ENCODE results near the gene SIGLEC10.
"Not testable (repeated sequence)": the region's sequence is repeated elsewhere in the genome, so short reads cannot be mapped to it uniquely, and the experiment has no call there.

The SIGLEC10 gene

DNA sequence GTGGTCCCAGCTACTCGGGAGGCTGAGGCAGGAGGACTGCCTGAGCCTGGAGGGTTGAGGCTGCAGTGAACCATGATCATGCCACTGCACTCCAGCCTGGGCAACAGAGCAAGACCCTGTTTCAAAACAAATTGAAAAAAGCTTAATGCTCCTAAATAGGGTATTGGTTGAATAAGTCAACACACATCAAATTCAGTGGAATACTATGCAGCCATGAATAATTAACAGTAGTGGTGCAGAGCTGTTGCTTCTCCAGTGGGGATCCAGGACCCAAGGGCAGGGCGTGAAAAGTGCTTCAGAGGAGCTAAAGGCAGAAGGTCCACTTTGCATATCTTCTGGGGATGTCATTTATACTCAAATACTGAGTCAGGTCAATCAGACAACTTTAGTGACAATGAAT is 22.6 kb upstream of the SIGLEC10 start:
- DNase-seq (ENCODE audit: insufficient read length, low spot score) (no peak), FAIRE-seq (no peak)
- TF ChIP-seq PAX5 (IDR thresholded peaks at IDR 0.05; ENCODE audit: insufficient read depth, low read length, severe bottlenecking) (no peak), POLR2AphosphoS5 (IDR thresholded peaks at IDR 0.05; ENCODE audit: low read depth, low read length) (no peak), TAF1 (IDR thresholded peaks at IDR 0.05; ENCODE audit: low read depth, low read length) (no peak), POLR2A (IDR thresholded peaks at IDR 0.05; ENCODE audit: low read depth, low read length) (no peak), SPI1 (IDR thresholded peaks at IDR 0.05; ENCODE audit: low read depth, low read length) (no peak), POU2F2 (IDR thresholded peaks at IDR 0.05; ENCODE audit: low read depth, low read length) (no peak)

DNA sequence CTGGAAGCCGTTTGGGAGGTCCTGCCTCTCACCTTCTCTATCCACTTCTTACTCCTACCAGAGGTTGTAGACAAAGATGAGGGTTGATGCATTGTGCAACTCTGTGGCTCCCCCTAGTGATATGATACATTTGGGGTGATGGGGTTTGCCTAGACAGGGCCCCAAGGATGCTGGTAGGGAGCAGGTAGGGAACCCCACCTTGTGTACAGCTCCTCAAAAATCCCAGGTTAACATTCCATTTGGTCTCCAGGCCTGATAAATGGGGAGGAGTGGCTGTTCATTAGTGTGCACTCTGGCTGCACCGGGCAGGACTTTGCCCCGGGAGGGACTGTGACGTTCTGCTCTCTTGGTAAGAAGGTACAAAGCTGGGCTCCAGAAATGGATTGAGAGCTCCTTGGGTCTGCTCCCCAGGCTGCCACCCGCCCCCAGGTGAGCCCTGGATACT is 21.6 kb upstream of the SIGLEC10 start:
- FAIRE-seq = peak; percentile 59
- no peak for DNase-seq (ENCODE audit: insufficient read length, low spot score)
- TF ChIP-seq POLR2A (IDR thresholded peaks at IDR 0.05; ENCODE audit: low read depth, low read length) (no peak), PAX5 (IDR thresholded peaks at IDR 0.05; ENCODE audit: insufficient read depth, low read length, severe bottlenecking) (no peak), TAF1 (IDR thresholded peaks at IDR 0.05; ENCODE audit: low read depth, low read length) (no peak), POLR2AphosphoS5 (IDR thresholded peaks at IDR 0.05; ENCODE audit: low read depth, low read length) (no peak), POU2F2 (IDR thresholded peaks at IDR 0.05; ENCODE audit: low read depth, low read length) (no peak), SPI1 (IDR thresholded peaks at IDR 0.05; ENCODE audit: low read depth, low read length) (no peak)

DNA sequence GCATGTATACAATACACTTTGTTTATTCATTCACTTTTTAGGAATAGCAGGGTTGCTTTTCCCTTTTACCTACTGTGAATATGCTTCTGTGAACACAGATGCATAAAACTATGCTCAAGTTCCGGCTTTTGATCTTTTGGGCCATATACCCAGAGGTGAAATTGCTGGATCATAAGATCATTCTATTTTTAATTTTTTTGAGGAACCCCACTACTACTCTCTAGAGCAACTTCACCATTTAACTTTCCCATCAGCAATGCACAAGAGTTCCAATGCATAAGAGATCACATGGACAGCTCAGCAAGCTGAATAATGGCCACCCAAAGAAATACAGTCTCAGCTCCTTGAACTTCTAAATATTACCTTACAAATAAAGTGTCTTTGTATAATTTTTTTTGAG is 17.0 kb upstream of the SIGLEC10 start:
- TF ChIP-seq SPI1 (IDR thresholded peaks at IDR 0.05; ENCODE audit: low read depth, low read length) (no peak), POU2F2 (IDR thresholded peaks at IDR 0.05; ENCODE audit: low read depth, low read length) (no peak), TAF1 (IDR thresholded peaks at IDR 0.05; ENCODE audit: low read depth, low read length) (no peak), PAX5 (IDR thresholded peaks at IDR 0.05; ENCODE audit: insufficient read depth, low read length, severe bottlenecking) (no peak), POLR2A (IDR thresholded peaks at IDR 0.05; ENCODE audit: low read depth, low read length) (no peak), POLR2AphosphoS5 (IDR thresholded peaks at IDR 0.05; ENCODE audit: low read depth, low read length) (no peak)
- FAIRE-seq (no peak), DNase-seq (ENCODE audit: insufficient read length, low spot score) (no peak)

GRCh38 chr19:51433043-51433442 is 15.6 kb upstream of the SIGLEC10 start:
- FAIRE-seq (no peak), DNase-seq (ENCODE audit: insufficient read length, low spot score) (no peak)
- no peak for TF ChIP-seq PAX5 (IDR thresholded peaks at IDR 0.05; ENCODE audit: insufficient read depth, low read length, severe bottlenecking)
- no peak for TF ChIP-seq POLR2AphosphoS5 (IDR thresholded peaks at IDR 0.05; ENCODE audit: low read depth, low read length)
- TF ChIP-seq POLR2A (IDR thresholded peaks at IDR 0.05; ENCODE audit: low read depth, low read length) = no peak
- no peak for TF ChIP-seq TAF1 (IDR thresholded peaks at IDR 0.05; ENCODE audit: low read depth, low read length)

- TF ChIP-seq SPI1 (IDR thresholded peaks at IDR 0.05; ENCODE audit: low read depth, low read length) = no peak
- TF ChIP-seq PAX5 (IDR thresholded peaks at IDR 0.05; ENCODE audit: insufficient read depth, low read length, severe bottlenecking) = no peak
- no peak for TF ChIP-seq TAF1 (IDR thresholded peaks at IDR 0.05; ENCODE audit: low read depth, low read length)
- TF ChIP-seq POLR2AphosphoS5 (IDR thresholded peaks at IDR 0.05; ENCODE audit: low read depth, low read length) = no peak
- TF ChIP-seq POU2F2 (IDR thresholded peaks at IDR 0.05; ENCODE audit: low read depth, low read length) = no peak
- TF ChIP-seq POLR2A (IDR thresholded peaks at IDR 0.05; ENCODE audit: low read depth, low read length) = no peak
- FAIRE-seq (no peak), DNase-seq (ENCODE audit: insufficient read length, low spot score) (no peak)
Observed at GRCh38 chr19:51431124-51431523, 13.7 kb upstream of the SIGLEC10 start.

DNA sequence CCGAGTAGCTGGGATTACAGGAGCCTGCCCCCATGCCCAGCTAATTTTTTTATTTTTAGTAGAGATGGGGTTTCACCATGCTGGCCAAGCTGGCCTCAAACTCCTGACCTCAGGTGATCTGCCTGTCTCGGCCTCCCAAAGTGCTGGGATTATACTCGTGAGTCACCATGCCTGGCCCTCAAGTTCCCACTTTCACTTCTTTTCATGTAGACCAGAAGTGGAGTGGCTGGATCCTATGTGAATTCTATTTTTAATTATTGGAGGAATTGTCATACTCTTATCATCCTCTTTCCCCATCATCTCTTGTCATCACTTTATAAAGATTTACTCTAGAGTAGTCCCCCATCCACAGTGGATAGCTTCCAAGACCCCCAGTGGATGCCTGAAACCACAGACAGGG is 12.8 kb upstream of the SIGLEC10 start:
- FAIRE-seq = no peak
- TF ChIP-seq PAX5 (IDR thresholded peaks at IDR 0.05; ENCODE audit: insufficient read depth, low read length, severe bottlenecking) (no peak), TAF1 (IDR thresholded peaks at IDR 0.05; ENCODE audit: low read depth, low read length) (no peak)
- no peak for DNase-seq (ENCODE audit: insufficient read length, low spot score)

DNA sequence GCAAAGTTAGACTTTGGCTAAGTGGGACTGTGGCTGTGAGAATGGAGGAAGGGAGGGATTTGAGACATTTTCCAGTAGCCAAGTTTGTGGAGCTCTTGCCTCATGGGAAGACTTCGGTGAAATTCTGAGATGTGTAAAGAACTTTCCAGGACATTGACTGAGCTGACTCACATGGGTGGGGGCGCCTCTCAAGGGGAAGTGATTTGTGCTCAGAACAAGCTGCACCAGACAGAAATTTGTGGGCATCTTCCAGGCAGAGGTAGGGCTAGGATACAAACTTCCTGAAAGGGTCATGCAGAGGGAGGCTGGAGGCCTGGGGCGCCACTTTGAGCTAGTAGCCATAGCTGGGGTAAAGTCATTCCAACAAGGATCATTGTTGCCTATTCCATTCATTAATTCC is 9.8 kb upstream of the SIGLEC10 start:
- DNase-seq (ENCODE audit: insufficient read length, low spot score) = no peak

GRCh38 chr19:51422053-51422448 is 4.6 kb upstream of the SIGLEC10 start:
- FAIRE-seq (peak; percentile 78), DNase-seq (ENCODE audit: insufficient read length, low spot score) (peak; percentile 76)
- no peak for TF ChIP-seq POU2F2 (IDR thresholded peaks at IDR 0.05; ENCODE audit: low read depth, low read length)
- no peak for TF ChIP-seq POLR2AphosphoS5 (IDR thresholded peaks at IDR 0.05; ENCODE audit: low read depth, low read length)
- TF ChIP-seq TAF1 (IDR thresholded peaks at IDR 0.05; ENCODE audit: low read depth, low read length) = no peak
- TF ChIP-seq SPI1 (IDR thresholded peaks at IDR 0.05; ENCODE audit: low read depth, low read length) = 0 out of 2 replicates have a peak, but pooled peaks have one; percentile 23
- TF ChIP-seq PAX5 (IDR thresholded peaks at IDR 0.05; ENCODE audit: insufficient read depth, low read length, severe bottlenecking) = no peak
- no peak for TF ChIP-seq POLR2A (IDR thresholded peaks at IDR 0.05; ENCODE audit: low read depth, low read length)

More for the DNA sequence above, 9.8 kb upstream of the SIGLEC10 start:
- TF ChIP-seq PAX5 (IDR thresholded peaks at IDR 0.05; ENCODE audit: insufficient read depth, low read length, severe bottlenecking) (no peak), SPI1 (IDR thresholded peaks at IDR 0.05; ENCODE audit: low read depth, low read length) (no peak)
- no peak for FAIRE-seq

DNA sequence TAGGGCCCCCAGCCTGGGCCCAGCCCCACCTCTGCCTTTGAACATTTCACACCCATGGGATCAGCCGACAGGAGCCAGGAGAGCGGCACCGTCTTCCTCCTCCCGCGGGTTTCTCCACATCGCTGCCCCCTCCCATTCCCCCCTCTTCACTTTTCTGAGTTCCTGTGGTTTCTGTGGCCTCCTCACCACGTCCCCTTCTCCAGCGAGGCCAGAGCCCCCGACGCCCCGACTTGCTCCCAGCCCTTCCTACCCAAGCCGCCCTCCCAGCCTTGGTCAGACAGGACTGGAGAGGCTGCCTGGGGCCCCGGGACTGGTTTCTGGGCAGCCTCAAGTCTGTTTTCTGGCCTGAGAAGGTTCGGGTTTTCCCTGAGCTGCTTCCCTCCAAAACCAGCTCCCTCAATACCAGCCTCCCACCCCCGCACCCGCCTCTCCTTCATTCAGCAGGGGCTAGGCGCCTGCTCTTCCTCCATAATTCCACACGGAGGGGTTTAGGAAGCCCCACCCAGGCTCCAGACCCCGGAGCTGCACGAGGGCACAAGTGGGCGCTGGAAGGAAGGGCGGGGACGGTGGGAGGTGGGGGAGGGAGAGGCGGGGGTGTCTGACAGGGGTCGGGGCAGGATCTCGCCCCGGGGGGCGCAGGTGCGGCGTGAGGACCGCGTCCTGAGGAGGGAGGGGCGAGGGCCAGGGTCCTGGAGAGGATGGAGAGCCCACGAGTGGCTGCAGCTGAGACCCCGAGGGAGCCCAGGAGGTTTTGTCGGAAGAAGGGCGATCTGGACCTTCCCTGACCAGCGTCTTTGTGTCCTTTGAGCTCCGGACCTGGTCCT is 4.0 kb upstream of the SIGLEC10 start:
- no peak for DNase-seq (ENCODE audit: insufficient read length, low spot score)
- FAIRE-seq = no peak

GRCh38 chr19:51420511-51420910 is 3.1 kb upstream of the SIGLEC10 start:
- DNase-seq (ENCODE audit: insufficient read length, low spot score); FAIRE-seq: not testable (repeated sequence)

More for the DNA sequence above, 4.0 kb upstream of the SIGLEC10 start:
- TF ChIP-seq POU2F2 (IDR thresholded peaks at IDR 0.05; ENCODE audit: low read depth, low read length) (no peak), TAF1 (IDR thresholded peaks at IDR 0.05; ENCODE audit: low read depth, low read length) (no peak), POLR2A (IDR thresholded peaks at IDR 0.05; ENCODE audit: low read depth, low read length) (no peak), PAX5 (IDR thresholded peaks at IDR 0.05; ENCODE audit: insufficient read depth, low read length, severe bottlenecking) (no peak), POLR2AphosphoS5 (IDR thresholded peaks at IDR 0.05; ENCODE audit: low read depth, low read length) (no peak), SPI1 (IDR thresholded peaks at IDR 0.05; ENCODE audit: low read depth, low read length) (no peak)

Measured in GM12891 (cell line).